Left ventricle myocardium superior (tissue), 1 donor: ENCODE data around the gene ATF7. TPM values are rescaled to one million over a fixed set of nuclear protein-coding genes. Genes with fewer than 3 reads are reported as not detected.

ENCODE experiments used
- ATAC-seq: fragments of 200-7000 bp; cut with Tn5 transposase; one replicate; pipeline ENCODE4 v1.9.1; 2020; ENCODE audit warnings: mild to moderate bottlenecking, moderate library complexity
- DNase-seq: peaks from one replicate; pipeline ENCODE4 v3.0.0-alpha.2; 2020
- intact Hi-C: fragments of 100-400 bp; cut with micrococcal nuclease; formaldehyde crosslinking; loops from one replicate; pipeline ENCODE4 v1.11.0; 2022
- total RNA-seq: library from RNA; stranded (reverse); fragmentation: NEBNext Ultra II Directional; extraction: Animal tissue kit (Norgen Biotek cat#: 25700); gene quantifications from one replicate; pipeline ENCODE4 v1.2.1, GENCODE V29; 2021
- donor health status: DM: no; HTN: yes; CAD: no; lungs with severe emphysema.

ATF7 gene
- total RNA-seq, 1 donor from 2014 or later, result 37.7 TPM

DNA sequence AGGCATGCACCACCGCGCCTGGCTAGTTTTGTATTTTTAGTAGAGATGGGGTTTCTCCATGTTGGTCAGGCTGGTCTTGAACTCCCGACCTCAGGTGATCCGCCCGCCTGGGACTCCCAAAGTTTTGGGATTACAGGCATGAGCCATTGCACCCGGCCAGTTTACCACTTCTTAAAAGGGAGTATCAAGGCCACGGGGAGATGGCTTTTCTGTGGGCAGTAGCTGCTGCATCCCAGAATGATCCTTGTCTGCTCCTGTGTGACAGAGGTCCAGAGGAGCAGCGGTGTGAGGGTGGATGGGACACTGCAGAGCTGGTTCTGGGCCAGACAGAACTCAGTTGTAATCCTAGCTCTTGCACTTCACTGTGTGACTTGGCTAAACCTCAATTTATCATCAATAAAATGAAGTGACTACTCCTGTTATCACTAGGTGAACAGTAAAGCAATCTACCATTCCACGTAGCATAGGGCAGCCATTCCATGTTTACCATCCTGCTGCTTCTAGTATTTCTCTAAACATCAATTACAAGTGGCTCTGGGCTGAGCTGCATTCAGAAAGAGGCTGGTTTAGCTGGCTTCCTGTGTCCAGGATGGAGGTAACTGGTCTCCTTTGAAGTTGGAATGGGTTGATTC lies 115.9 kb downstream of the ATF7 start:
- intact Hi-C loops, result no loop called here
- DNase-seq, result no peak

GRCh38 chr12:53508534-53509170 lies 117.5 kb downstream of the ATF7 start:
- peak; percentile 84 for ATAC-seq
- intact Hi-C loops, result no loop called here
- DNase-seq, result peak; percentile 87

More for the DNA sequence above, 115.9 kb downstream of the ATF7 start:
- no peak for ATAC-seq

DNA sequence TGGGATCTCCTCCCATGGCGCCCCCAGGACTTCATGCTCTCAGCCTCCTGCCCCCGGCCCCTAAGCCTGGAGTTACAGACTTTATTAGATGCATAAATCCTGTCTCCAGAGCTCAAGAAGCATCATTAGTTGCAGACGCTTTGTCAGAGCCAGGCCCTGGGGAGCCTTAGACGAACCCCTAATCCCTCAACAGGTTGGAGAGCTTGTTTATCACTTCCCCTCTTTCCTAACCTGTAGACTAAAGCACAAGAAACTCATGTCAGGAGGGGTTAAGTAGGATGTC lies 118.6 kb downstream of the ATF7 start:
- ATAC-seq (no peak), DNase-seq (no peak)
- intact Hi-C loops, result no loop called here

DNA sequence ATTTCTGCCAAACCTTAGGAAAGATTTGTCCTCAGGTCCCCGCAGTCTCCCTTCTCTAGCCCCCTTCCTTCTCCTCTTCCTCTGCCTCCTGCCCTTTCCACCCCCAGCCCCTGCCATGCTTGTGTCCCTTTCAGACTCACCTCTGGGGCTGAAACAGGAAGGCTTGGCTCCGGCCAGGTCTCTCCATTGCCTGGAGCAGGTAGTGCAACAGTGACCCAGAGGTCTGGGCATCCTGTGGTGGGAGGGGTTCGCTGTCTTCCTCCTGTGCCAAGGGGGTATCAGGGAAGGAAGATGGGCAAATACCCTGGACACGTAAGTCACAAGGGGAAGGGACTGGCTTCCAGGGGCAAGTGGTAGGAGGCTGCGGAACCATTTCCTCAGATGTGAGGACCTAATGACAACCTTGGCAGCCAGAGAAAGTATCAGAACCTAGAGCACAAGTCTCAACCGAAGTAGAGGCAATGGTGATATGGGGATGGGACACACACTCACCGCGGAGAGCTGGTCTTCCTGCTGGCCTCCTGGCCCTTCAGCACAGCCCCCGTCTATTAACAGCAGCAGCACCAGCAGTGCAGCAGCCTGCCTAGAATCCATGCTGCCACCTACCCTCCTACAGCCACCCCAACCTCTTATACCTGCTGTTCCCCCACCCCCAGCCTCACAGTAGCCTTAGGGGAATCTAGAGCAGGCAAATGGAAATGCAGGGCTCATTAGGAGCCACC lies 119.1 kb downstream of the ATF7 start, which contains the start of gene NPFF:
Gene NPFF, minus strand, starts transcription at position 604 of the 722 bp plus-strand sequence. Its CDS starts 10 bp downstream, at position 594.
- intact Hi-C loops, result no loop called here
- ATAC-seq (no peak), DNase-seq (no peak)

- intact Hi-C loops, result no loop called here
- no peak for DNase-seq
- ATAC-seq, result no peak
These were observed 119.8 kb downstream of the ATF7 start for GRCh38 chr12:53506450-53506785.

DNA sequence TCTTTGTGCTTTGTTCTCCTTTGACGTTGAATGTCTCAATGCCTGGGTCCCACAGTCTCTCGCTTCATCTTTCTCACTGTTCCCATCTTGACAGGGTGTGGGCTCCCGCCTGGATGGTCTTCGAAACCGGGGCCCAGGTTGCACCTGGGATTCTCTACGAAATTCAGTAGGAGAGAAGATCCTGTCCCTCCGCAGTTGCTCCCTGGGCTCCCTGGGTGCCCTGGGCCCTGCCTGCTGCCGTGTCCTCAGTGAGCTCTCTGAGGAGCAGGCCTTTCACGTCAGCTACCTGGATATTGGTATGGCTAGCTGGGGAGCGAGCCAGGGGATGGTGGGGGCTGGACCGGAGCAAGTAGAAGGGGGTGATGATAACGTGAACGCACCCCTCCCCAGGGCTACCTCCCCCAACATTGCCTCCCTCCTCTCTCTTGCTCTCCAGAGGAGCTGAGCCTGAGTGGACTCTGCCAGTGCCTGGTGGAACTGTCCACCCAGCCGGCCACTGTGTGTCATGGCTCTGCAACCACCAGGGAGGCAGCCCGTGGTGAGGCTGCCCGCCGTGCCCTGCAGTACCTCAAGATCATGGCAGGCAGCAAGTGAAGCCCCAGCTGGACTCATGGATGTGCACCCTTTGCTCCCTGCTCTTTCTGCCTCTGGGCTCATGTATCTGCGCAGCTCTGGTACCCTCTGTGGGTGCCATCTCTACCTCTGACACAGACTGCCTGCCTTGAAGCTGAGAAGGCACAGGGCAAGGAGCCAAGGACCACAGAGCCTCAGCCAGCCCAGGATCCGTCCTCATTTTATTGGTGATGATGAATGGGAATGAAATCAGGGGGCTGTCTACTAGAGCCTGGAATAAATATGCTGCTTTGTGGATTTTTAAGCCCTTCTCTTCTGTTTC lies 120.4 kb downstream of the ATF7 start:
- DNase-seq (no peak), ATAC-seq (no peak)
- intact Hi-C loops, result no loop called here

GRCh38 chr12:53505086-53505485 lies 121.1 kb downstream of the ATF7 start:
- intact Hi-C loops, result no loop called here
- no peak for DNase-seq
- no peak for ATAC-seq

GRCh38 chr12:53504004-53504920 lies 121.9 kb downstream of the ATF7 start:
- DNase-seq (no peak), ATAC-seq (no peak)

GRCh38 chr12:53502983-53503728 lies 123.0 kb downstream of the ATF7 start:
- ATAC-seq (no peak), DNase-seq (no peak)
- intact Hi-C loops, result loop anchor here (5.0 kb wide), 1 partner anchor 181 kb away; the partner anchor contains the start of gene AAAS

More at GRCh38 chr12:53504004-53504920, 121.9 kb downstream of the ATF7 start:
- intact Hi-C loops, result loop anchor here (5.0 kb wide), 1 partner anchor 182 kb away; the partner anchor contains the start of gene AAAS

DNA sequence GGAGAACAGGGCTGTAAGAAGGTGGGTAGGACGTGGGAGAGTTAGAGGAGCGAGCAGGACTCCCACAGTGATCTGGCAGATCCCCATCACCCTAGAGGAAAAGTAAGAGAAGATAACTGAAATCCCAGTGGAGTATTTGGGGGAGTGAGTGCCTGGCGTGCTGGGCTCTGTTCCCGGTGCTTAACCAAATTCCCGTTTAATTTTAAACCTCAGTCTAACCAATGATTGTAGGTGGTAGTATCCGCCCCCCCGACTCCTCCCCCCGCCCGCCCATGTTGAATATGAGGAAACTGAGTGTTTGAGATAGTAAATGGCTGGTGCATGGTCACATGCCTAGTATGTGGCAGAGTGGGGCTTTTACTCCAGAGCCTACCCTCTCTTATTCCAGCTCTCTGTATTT lies 123.9 kb downstream of the ATF7 start:
- intact Hi-C loops, result loop anchor here (5.0 kb wide), 1 partner anchor 180 kb away; the partner anchor contains the start of gene AAAS

DNA sequence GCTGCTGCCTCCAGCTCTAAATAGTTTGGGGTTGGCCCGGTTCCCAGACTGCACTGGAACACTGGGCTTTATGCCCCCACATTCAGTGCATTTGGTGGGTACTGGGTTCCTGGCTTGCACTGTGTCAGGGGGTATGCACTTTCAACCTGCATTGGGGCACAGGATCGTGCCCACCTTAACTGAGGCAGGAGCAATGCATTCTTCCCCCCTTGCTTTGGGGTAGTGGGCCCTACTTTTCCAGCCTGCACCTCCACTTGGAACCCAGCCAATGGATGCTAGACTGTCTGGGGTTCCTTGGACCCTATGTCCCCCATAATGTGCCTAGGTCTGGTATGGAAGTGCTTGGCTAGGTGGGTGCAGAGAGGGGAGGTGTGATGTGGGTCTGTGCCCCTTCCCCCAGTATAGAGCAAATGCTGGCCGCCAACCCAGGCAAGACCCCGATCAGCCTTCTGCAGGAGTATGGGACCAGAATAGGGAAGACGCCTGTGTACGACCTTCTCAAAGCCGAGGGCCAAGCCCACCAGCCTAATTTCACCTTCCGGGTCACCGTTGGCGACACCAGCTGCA lies 124.5 kb downstream of the ATF7 start:
- ATAC-seq, result no peak
- intact Hi-C loops, result loop anchor here (5.0 kb wide), 1 partner anchor 179 kb away; the partner anchor contains the start of gene AAAS
- no peak for DNase-seq

More for the DNA sequence above, 123.9 kb downstream of the ATF7 start:
- no peak for DNase-seq
- ATAC-seq, result no peak

- peak; percentile 87 for ATAC-seq
- DNase-seq, result peak; percentile 97
- intact Hi-C loops, result loop anchor here (5.0 kb wide), 1 partner anchor 179 kb away; the partner anchor contains the start of gene AAAS
These were observed 125.2 kb downstream of the ATF7 start, which contains the start of gene TARBP2 for GRCh38 chr12:53500776-53501614. Gene TARBP2 (plus strand): TSS chr12:53501283. CDS start chr12:53501409, 126 bp downstream.

- ATAC-seq (peak; percentile 4), DNase-seq (no peak)
- intact Hi-C loops, result loop anchor here (5.0 kb wide), 1 partner anchor 178 kb away; the partner anchor contains the start of gene AAAS
These were observed 125.9 kb downstream of the ATF7 start for GRCh38 chr12:53500142-53500775.

DNA sequence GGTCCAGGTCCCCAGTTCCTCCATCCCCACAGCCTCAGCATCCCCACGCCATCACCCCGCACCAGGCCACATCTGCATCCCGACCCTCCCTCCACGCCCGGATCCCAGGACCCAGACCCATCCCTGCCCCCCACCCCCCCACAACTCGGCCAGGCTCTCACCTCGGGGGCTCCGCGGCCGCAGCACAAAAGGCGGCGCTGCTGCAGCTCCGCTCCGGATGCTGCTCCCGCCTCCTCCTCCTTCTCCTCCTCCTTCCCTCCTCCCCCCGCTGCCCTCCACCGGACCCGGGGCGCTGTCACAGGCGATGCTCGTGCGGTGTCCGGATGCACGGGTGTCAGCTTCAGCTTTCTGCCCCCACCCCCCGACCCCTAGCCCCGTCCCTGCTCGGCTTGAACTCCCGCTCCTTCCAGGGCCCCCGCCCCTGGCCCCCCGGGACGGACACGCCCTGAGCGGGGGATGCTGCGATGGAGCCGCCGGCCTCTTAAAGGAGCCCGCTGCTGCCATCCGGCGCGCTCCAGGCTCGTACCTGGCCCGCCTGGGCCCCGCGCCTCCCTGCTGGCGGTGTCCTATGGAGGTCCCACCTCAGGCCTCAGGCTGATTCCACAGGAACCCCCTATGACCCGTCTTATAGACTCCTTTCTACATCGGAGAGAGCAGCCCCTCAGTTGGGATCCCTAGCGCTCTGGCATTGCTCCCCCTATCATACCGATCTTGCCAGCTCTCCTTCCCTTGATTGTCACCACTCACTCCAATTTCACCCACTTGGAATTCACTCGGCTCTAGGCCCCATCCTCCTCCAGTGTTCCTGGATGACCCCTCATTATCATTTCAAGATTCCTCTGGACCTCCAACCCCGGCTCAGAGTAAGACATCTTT lies 126.7 kb downstream of the ATF7 start, which contains the start of gene MAP3K12:
Gene MAP3K12, minus strand, starts transcription at position 193 of the 876 bp plus-strand sequence. CDS start 12,067 bp downstream, outside the sequence.
- DNase-seq (peak; percentile 79), ATAC-seq (peak; percentile 14)
- intact Hi-C loops, result loop anchor here (5.0 kb wide), 1 partner anchor 177 kb away; the partner anchor contains the start of gene AAAS
